Spleen (tissue), 7 donors: ENCODE data around the gene COTL1.
A peak's percentile ranks its signal among the peaks of the same experiment; 100 is the strongest.

Source experiments
- CTCF ChIP-seq, 11 experiments: fragments of 200-600 bp in 7 of 11; fragments of 450-650 bp in 4 of 11; sonication (generic) in 4 of 11; IDR thresholded peaks in 8 of 11; conservative IDR thresholded peaks in 3 of 11; 1 replicate in 7 of 11; 2 replicates in 4 of 11; pipeline versions ENCODE4 v1.4.0 to v1.8.0; 2016 to 2021; ENCODE audit warnings: antibody characterized with exemption in 11 of 11, inconsistent platforms in 4 of 11, mild to moderate bottlenecking in 1 of 11
- POLR2A ChIP-seq, 3 donors: fragments of 450-650 bp; IDR thresholded peaks; one replicate each; pipeline ENCODE4 v1.5.1; 2017; ENCODE audit warnings: antibody characterized with exemption in 3 of 3, mild to moderate bottlenecking in 1 of 3
- POLR2AphosphoS5 ChIP-seq, 3 donors: sonication (generic); formaldehyde crosslinking; IDR thresholded peaks; one replicate each; pipeline ENCODE4 v1.5.1; 2017; ENCODE audit warnings: antibody characterized with exemption in 3 of 3
- donor health status: DM: no; HTN: no; CAD: no; lungs with moderate emphysema.
- donor health status: DM: no; HTN: no; CAD: no.
- donor health status: DM: no; HTN: no; CAD: no.

- no peak for TF ChIP-seq CTCF (IDR thresholded peaks at IDR 0.05 in 8 of 11, conservative IDR thresholded peaks at IDR 0.05 in 3 of 11)
- TF ChIP-seq POLR2AphosphoS5 (IDR thresholded peaks at IDR 0.05), result peak in 1 of 3 donors; percentile 58
- no peak for TF ChIP-seq POLR2A (IDR thresholded peaks at IDR 0.05)
Observed at GRCh38 chr16:84597528-84597896, 20.4 kb downstream of the COTL1 start.
